Raji (cell line): ENCODE data around the gene MCM7.
A peak's percentile ranks its signal among the peaks of the same experiment; 100 is the strongest.

ENCODE experiments used
- POLR2A ChIP-seq: IDR thresholded peaks from 2 replicates; pipeline ENCODE4 v1.6.1; 2011; ENCODE audit warnings: low read depth, low read length, control low read depth; ENCODE audit not compliant: insufficient read depth

The MCM7 gene

DNA sequence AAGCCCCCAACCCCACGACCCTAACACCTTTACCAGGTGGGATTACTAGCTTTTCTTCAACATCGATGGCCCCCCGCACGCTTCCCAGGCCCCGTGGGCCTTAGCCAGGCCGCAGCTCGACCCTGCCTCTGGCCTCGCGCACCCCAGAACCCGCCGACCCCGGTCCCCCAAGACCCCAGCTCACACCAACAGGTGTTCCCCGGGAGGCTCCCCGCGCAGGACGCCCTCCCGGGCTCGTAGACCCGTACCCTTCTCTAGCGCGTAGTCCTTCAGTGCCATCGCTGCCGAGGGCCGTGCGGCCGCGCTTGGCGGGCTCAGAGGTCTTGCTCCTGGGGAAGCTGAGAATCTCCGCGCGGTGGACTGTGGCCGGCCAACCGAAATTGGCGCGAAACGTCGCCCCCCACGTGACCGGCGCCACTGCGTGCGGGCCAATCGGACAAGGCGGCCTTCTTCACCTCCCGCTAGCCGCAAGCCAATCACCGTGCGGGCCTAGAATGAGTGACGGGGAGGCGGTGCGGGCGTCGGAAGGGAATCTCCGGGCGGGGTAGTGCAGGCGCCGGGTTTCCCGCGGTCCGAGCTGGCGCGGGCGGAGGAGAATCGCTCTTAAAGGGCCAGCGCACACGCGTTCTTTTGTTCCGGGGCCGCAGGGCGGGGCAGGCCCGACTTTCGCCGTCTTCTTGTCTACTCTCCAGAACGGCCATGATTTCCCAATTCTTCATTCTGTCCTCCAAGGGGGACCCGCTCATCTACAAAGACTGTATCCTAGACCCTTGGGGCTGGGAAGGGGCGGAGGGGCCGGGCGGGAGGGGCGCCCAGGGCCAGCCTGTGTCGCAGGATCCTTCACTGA is at the start of gene MCM7, which contains the start of gene AP4M1:
MCM7 (minus strand) TSS at position 382 of the 847 bp plus-strand sequence; CDS start at position 279, 103 bp downstream.
AP4M1 (plus strand) TSS at position 628 of the 847 bp plus-strand sequence; CDS start at position 700, 72 bp downstream.
- peak; percentile 84 for TF ChIP-seq POLR2A

DNA sequence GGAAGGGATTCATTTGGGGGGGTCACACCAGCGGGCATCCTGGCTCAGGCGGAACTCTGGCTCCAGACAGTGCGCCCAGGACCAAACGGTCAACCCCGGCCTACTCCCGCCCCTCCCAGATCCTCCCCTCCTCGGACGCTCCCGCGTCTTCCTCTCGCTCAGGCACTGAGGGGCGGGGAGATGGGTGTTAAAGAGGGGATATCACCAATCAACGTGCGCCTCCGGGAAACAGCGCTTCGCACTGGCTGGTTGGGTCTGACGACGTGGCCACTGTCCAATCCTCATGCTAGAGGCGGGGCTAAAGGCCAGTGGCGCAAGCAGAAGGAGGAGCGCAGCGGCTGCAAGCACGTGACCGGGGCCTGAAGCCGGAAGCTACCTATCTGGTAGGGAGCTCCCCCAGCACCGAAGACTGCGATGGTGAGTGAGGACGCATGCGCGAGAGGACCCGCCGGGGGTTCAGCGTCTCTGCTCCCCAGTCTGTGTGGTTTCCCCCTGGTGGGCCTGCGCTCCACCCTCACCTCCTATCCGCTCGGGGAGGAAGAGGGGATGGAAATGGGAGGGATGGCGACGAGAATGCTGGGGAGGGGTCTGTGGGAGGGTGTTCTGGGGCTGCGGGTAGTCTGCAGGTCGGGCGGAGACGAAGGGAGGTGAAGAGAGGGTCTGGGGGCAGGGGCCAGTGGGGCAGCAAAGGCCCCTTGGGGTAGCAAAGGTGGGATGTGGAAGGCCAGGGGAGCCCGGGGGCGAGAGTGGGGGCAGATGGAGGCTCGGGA is 47.5 kb upstream of the MCM7 start, which contains the start of gene LAMTOR4:
LAMTOR4 (plus strand) TSS at position 360 of the 770 bp plus-strand sequence; CDS start at position 415, 55 bp downstream.
- peak; percentile 93 for TF ChIP-seq POLR2A

DNA sequence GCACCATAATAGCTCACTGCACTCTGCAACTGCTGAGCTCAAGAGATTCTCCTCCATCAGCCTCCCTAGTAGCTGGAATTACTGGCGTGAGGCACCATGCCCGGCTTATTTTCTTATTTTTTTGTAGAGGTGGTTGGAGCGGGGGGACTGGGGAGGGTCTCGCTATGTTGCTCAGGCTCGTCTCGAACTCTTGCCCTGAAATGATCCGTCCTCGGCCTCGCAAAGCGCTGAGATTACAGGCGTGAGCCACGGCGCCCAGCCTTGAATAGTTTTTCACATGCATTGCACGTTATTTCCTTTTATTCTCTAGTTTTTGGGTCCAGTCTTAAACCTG is 47.0 kb upstream of the MCM7 start:
- no peak for TF ChIP-seq POLR2A

DNA sequence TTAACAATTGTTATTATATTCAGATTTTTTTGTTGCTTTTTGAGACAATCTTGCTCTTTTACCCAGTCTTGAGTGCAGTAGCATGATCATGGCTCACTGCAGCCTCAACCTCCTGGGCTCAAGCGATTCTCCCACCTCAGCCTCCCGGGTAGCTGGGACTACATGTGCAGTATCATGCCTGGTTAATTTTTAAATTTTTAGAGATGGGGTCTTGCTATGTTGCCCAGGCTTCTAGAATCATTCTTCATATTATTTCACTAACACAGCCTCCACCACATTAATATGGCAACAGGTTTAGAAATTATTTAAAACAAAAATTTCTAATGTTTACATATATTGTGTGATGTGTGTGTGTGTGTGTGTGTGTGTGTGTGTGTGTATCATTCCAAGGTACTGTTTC is 46.1 kb upstream of the MCM7 start:
- no peak for TF ChIP-seq POLR2A

DNA sequence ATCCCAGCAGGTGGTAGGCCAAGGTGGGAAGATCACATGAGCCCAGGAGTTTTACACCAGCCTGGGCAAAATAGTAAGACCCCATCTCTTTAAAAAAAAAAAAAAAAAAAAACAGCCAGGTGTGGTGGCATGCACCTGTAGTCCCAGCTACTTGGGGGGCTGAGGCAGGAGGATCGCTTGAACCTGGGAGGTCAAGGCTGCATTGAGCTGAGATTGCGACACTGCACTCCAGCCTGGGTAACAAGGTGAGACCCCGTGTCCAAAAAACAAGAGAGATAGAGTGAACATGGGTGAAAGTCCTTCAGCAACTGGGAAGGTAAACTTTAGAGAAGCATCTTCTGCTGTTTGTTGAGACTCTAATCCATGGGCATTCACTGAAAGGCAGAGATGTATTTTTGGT is 41.3 kb upstream of the MCM7 start:
- no peak for TF ChIP-seq POLR2A

DNA sequence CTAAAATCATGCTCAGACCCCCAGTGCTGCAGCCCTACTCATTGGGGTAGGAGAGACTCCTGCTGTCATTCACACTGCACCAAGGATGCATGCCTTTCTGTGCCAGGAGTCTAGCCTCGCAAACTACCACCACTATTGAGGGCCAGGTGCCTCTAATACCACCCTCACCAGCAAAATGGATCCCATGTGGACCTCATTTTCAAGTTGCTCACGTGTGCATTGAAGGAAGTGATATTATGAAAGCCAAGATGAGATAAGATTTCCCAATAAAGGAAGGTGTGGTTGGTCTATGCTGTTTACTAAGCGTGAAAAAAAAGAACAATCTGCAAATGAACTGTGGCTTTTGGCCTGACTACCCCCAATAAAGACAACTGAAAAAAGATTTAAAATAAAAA is 40.4 kb upstream of the MCM7 start:
- TF ChIP-seq POLR2A: no peak

DNA sequence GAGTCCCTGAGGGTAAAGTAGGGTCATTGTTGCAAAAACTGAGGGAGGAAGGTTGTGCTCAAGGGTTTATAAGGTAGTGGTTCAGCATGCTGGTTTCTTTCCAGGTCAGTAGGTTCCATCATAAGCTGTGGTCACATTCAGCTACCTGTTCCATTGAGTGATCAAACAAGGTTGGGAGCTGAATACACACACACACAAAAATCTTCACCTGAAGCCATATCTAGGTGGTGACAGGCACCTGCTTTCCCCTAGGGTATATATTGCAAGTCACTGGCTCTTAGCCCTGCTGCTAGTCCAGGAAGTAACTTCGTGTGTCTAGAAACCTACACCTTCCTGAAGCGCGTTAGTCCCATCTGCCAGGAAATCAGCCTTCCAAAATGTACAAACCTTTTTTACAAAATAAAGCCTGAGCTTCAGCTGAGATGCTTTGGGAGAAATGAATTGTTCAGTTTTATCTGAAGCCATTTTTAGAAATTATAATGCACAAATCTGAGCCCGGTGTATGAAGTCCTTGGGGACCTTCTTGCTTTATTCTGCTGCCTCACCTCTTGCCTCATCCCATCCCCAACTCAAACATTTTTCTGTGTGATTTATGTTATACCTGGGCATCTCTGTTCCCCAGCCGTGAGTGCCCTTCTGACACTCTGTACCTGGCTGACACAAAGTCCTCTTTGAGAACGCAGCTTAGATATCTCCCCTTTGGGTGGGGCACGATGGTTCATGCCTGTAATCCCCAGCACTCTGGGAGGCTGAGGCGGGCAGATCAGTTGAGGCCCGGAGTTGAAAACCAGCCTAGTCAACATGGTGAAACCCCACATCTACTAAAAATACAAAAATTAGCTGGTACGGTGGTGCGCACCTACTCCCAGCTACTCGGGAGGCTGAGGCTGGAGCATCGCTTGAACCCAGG is 36.9 kb upstream of the MCM7 start:
- TF ChIP-seq POLR2A: no peak

DNA sequence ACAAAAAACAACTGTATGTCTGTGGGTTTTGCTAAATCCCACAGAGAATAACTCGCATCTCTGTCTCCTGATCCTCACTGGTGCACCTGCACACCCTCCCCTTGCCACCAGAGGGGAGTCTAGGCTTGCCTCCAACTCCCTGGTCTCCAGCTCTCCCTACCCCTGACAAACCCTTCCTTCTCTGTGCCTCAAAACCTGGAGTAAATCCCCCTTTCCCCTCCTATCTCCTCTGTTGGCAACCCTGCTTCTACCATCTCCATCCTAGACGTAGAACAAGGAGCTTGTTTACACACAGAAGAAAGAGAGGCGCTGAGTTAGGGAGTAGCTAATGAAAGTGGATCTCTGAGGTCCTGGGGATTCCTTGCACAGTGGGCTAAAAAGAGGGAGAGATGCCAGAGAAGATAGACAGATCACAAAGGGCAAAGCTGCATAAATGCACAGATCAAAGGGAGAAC is 31.5 kb upstream of the MCM7 start:
- TF ChIP-seq POLR2A: no peak

DNA sequence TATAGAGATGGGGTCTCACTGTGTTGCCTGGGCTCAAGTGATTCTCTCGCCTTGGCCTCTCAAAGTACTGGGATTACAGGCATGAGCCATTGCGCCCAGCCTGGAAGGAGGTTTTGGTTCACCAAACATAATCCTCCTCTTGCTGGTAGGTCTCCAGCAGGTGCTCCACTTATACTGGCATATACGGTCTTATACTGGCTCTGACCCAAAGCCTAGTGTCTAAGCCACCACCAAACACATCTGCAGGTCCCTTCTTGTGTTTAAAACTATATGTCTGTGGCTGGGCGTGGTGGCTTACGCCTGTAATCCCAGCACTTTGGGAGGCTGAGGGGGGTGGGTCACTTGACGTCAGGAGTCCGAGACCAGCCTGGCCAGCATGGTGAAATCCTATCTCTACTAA is 30.9 kb upstream of the MCM7 start:
- no peak for TF ChIP-seq POLR2A

DNA sequence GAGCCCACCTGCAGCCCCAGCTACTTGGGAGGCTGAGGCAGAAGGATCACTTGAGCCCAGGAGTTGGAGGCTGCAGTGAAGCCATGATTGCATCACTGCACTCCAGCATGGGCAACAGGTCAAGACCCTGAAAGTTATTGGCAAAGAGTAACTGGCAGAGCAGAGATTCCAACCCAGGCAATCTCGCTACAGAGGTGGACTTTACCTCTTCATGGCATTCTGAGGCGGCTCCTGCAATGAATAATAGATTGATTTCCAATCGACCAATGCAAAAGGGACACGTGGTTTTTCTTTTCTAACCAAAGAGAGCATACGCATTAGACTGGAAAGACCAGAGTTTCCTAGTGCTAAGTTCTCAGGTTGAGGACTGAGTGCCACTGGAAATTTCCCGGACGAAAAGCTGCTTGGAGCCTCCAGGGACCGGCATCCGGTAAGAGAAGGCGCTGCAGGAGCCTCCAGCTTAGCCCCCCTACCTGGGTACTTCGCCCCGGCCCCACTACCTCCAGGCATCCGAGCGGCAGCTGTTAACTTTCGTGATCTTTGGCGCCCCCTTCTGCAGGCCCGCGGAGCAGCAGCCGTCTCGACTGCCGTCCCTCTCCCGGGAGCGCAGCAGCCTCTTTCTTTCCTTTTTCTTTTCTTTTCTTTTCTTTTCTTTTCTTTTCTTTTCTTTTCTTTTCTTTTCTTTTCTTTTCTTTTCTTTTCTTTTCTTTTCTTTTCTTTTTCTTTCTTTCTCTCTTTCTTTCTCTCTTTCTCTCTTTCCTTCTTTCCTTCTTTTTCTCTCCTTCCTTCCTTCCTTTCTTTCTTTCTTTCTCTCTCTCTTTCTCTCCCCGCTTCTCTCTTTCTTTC is 29.6 kb upstream of the MCM7 start:
- TF ChIP-seq POLR2A: 0 out of 2 replicates have a peak, but pooled peaks have one; percentile 17

DNA sequence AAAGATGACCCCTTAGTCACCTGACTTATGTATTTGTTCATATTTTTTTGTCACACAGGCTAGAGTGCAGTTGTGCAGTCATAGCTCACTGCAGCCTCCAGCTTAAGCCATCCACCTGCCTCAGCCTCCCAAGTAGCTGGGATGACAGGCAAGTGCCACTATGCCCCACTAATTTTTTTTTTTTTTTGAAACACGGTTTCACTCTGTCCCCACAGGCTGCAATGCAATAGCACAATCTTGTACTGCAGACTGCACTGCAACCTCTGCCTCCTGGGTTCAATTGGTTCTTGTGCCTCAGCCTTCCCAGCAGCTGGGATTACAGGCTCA is 27.4 kb upstream of the MCM7 start:
- no peak for TF ChIP-seq POLR2A

DNA sequence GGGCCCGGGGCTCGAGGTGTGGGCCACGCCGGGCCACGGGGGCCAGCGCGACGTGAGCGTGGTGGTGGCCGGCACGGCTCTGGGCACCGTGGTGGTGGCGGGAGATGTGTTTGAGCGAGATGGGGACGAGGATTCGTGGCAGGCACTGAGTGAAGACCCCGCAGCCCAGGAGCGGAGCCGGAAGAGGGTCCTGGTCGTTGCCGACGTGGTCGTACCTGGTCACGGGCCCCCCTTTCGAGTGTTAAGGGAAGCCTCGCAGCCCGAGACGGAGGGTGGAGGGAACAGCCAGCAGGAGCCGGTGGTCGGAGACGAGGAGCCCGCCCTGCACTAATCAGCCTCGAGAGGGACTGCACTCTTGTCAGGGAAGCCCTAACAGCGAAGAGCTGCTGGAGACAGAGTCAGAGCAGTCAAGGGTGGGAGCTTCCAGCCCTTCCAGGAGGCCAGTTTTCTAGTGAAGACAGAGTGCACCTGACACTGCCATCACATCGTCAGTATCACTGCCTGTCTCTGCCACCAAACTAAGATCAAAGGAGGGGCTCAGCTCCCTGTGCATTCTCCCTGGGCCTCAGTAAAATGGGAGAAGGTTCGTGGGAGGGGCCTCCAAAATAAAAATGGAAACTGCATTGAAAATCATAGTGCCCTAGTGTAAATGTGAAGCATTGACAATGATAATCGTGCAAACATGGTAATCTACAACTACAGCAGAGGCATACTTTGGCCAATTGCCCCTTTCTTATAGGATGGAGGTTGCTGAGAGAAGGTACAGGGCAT is 26.9 kb upstream of the MCM7 start:
- 0 out of 2 replicates have a peak, but pooled peaks have one; percentile 12 for TF ChIP-seq POLR2A
